Measurements from ENCODE around the gene ADAT2. TPM values are rescaled to one million over a fixed set of nuclear protein-coding genes. Genes with fewer than 3 reads are reported as not detected.

Gene ADAT2
- polyA plus RNA-seq, 1 donor from 2014 or later = 3.3 TPM

DNA sequence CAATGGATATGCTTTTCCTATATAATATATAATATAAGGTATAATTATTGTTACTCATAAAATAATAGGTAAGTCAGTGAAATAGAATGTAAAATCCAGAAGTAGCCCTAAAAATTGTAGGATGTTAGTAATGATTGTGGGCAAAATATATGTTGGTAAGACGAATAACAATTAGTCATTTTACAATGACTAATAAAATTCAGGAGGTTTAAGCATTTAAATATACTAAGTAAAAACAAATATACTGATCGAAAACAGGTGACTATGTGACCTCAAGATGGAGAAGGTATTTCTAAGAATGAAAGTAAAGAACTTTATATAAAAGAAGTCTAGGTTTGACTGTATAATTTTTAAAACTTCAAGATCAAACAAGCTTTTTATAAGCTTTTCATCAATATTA is 32.1 kb upstream of the ADAT2 start:
- H3K9ac ChIP-seq (ENCODE audit: low read length) = no peak overlapping the region
- TF ChIP-seq EZH2 (IDR thresholded peaks at IDR 0.05; ENCODE audit: borderline replicate concordance, insufficient read depth, low read length, poor library complexity, severe bottlenecking) (no peak), POLR2AphosphoS5 (IDR thresholded peaks at IDR 0.05) (no peak), TAF1 (IDR thresholded peaks at IDR 0.05; ENCODE audit: low read depth) (no peak), RAD21 (conservative IDR thresholded peaks at IDR 0.05) (no peak), MXI1 (conservative IDR thresholded peaks at IDR 0.05; ENCODE audit: poor library complexity, severe bottlenecking) (no peak), EP300 (conservative IDR thresholded peaks at IDR 0.05; ENCODE audit: poor library complexity, severe bottlenecking) (no peak), REST (IDR thresholded peaks at IDR 0.05; ENCODE audit: borderline replicate concordance) (no peak), SMC3 (conservative IDR thresholded peaks at IDR 0.05; ENCODE audit: poor library complexity) (no peak)
- TF ChIP-seq, protein P1, sequence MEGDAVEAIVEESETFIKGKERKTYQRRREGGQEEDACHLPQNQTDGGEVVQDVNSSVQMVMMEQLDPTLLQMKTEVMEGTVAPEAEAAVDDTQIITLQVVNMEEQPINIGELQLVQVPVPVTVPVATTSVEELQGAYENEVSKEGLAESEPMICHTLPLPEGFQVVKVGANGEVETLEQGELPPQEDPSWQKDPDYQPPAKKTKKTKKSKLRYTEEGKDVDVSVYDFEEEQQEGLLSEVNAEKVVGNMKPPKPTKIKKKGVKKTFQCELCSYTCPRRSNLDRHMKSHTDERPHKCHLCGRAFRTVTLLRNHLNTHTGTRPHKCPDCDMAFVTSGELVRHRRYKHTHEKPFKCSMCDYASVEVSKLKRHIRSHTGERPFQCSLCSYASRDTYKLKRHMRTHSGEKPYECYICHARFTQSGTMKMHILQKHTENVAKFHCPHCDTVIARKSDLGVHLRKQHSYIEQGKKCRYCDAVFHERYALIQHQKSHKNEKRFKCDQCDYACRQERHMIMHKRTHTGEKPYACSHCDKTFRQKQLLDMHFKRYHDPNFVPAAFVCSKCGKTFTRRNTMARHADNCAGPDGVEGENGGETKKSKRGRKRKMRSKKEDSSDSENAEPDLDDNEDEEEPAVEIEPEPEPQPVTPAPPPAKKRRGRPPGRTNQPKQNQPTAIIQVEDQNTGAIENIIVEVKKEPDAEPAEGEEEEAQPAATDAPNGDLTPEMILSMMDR (IDR thresholded peaks at IDR 0.05; ENCODE audit: poor library complexity, severe bottlenecking) = no peak
- H3K79me2 ChIP-seq (replicated peaks; ENCODE audit: insufficient read depth, low read length) = no peaks in the 10 kb centered on the region
- no peaks in the 10 kb centered on the region for H3K9me2 ChIP-seq (ENCODE audit: insufficient read depth, low read length)
- no peak overlapping the region for H2AFZ ChIP-seq (ENCODE audit: low read depth, low read length)
- no peak overlapping the region for H3K4me3 ChIP-seq (ENCODE audit: low read length)
- no peaks in the 10 kb centered on the region for H4K20me1 ChIP-seq (ENCODE audit: insufficient read depth)
- no peak overlapping the region for H3K27ac ChIP-seq (ENCODE audit: low read length)
- H3K4me2 ChIP-seq (ENCODE audit: low read length) = no peak overlapping the region
- no peaks in the 10 kb centered on the region for H3K27me3 ChIP-seq (ENCODE audit: insufficient read depth, low read depth, low read length)
- H3F3A ChIP-seq (ENCODE audit: insufficient read depth, low read length, poor library complexity, severe bottlenecking) = no peaks in the 10 kb centered on the region
- H3K9me3 ChIP-seq (ENCODE audit: low read length) = no peaks in the 10 kb centered on the region
- peaks cover 7% of the 10 kb centered on the region for H3K36me3 ChIP-seq (ENCODE audit: insufficient read depth, low read length)

- no peak overlapping the region for H3K4me3 ChIP-seq (ENCODE audit: low read length)
- no peak for TF ChIP-seq EP300 (conservative IDR thresholded peaks at IDR 0.05; ENCODE audit: poor library complexity, severe bottlenecking)
- TF ChIP-seq MXI1 (conservative IDR thresholded peaks at IDR 0.05; ENCODE audit: poor library complexity, severe bottlenecking) = no peak
- TF ChIP-seq RAD21 (conservative IDR thresholded peaks at IDR 0.05) = no peak
- no peak for TF ChIP-seq EZH2 (IDR thresholded peaks at IDR 0.05; ENCODE audit: borderline replicate concordance, insufficient read depth, low read length, poor library complexity, severe bottlenecking)
- TF ChIP-seq SMC3 (conservative IDR thresholded peaks at IDR 0.05; ENCODE audit: poor library complexity) = no peak
- no peak for TF ChIP-seq REST (IDR thresholded peaks at IDR 0.05; ENCODE audit: borderline replicate concordance)
- no peak for TF ChIP-seq POLR2AphosphoS5 (IDR thresholded peaks at IDR 0.05)
- no peak for TF ChIP-seq TAF1 (IDR thresholded peaks at IDR 0.05; ENCODE audit: low read depth)
- TF ChIP-seq, protein P1 (IDR thresholded peaks at IDR 0.05; ENCODE audit: poor library complexity, severe bottlenecking) = no peak
- H4K20me1 ChIP-seq (ENCODE audit: insufficient read depth) = no peaks in the 10 kb centered on the region
These were observed 28.1 kb upstream of the ADAT2 start for GRCh38 chr6:143478479-143479062.

More at GRCh38 chr6:143478479-143479062, 28.1 kb upstream of the ADAT2 start:
- H3K27ac ChIP-seq (ENCODE audit: low read length) = no peak overlapping the region
- H3K9me2 ChIP-seq (ENCODE audit: insufficient read depth, low read length) = no peaks in the 10 kb centered on the region
- H3K79me2 ChIP-seq (replicated peaks; ENCODE audit: insufficient read depth, low read length) = no peaks in the 10 kb centered on the region
- H3K9ac ChIP-seq (ENCODE audit: low read length) = no peak overlapping the region
- H2AFZ ChIP-seq (ENCODE audit: low read depth, low read length) = no peak overlapping the region
- H3K27me3 ChIP-seq (ENCODE audit: insufficient read depth, low read depth, low read length) = no peaks in the 10 kb centered on the region
- peaks cover 11% of the 10 kb centered on the region for H3K36me3 ChIP-seq (ENCODE audit: insufficient read depth, low read length)
- H3K9me3 ChIP-seq (ENCODE audit: low read length) = no peaks in the 10 kb centered on the region
- no peak overlapping the region for H3K4me2 ChIP-seq (ENCODE audit: low read length)
- H3F3A ChIP-seq (ENCODE audit: insufficient read depth, low read length, poor library complexity, severe bottlenecking) = no peaks in the 10 kb centered on the region

All from neural cell (in vitro differentiated cells).